ENCODE measurements around the gene CLIC3. TPM values are rescaled to one million over a fixed set of nuclear protein-coding genes. Genes with fewer than 3 reads are reported as not detected.

The CLIC3 gene, protein sequence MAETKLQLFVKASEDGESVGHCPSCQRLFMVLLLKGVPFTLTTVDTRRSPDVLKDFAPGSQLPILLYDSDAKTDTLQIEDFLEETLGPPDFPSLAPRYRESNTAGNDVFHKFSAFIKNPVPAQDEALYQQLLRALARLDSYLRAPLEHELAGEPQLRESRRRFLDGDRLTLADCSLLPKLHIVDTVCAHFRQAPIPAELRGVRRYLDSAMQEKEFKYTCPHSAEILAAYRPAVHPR
- total RNA-seq: under 1 TPM; 0.43 to 0.65 TPM

- Mint-ChIP-seq H3K27ac (no peak within 1 kb of the TSS), H3K9me3 (no peaks in the 10 kb centered on the region), H3K36me3 (ENCODE audit: insufficient read depth in 2 of 2) (no peaks in the 10 kb centered on the region), H3K4me1 (ENCODE audit: low read depth) (peaks cover 53% of the 10 kb centered on the region), H3K4me3 (peak within 1 kb of the TSS; percentile 49 to 52), H3K27me3 (ENCODE audit: low read depth) (peaks cover 10% of the 10 kb centered on the region)
- ATAC-seq (replicated peaks in 1 of 2) (no peak), DNase-seq (peak; percentile 35 to 40)
Observed at GRCh38 chr9:136996361-136997292, at the start of gene CLIC3. CLIC3 (minus strand) TSS chr9:136996568; CDS start chr9:136996543, 25 bp downstream.

GRCh38 chr9:137045294-137046087 is 49.1 kb upstream of the CLIC3 start:
- peaks cover 34% of the 10 kb centered on the region for H3K27me3 Mint-ChIP-seq (ENCODE audit: low read depth)
- H3K36me3 Mint-ChIP-seq (ENCODE audit: insufficient read depth in 2 of 2): no peaks in the 10 kb centered on the region
- ATAC-seq (replicated peaks in 1 of 2) (peak; percentile 29 to 32), DNase-seq (peak; percentile 40 to 41)
- peaks cover 21% of the 10 kb centered on the region for H3K4me1 Mint-ChIP-seq (ENCODE audit: low read depth)
- H3K4me3 Mint-ChIP-seq: peak overlapping the region; percentile 79 to 84
- H3K9me3 Mint-ChIP-seq: no peaks in the 10 kb centered on the region
- no peak overlapping the region for H3K27ac Mint-ChIP-seq

- Mint-ChIP-seq H3K27me3 (ENCODE audit: low read depth) (peaks cover 28% of the 10 kb centered on the region), H3K4me1 (ENCODE audit: low read depth) (peaks cover 21% of the 10 kb centered on the region), H3K36me3 (ENCODE audit: insufficient read depth in 2 of 2) (no peaks in the 10 kb centered on the region), H3K9me3 (no peaks in the 10 kb centered on the region), H3K4me3 (peak overlapping the region; percentile 76 to 84), H3K27ac (no peak overlapping the region)
- no peak for DNase-seq
- ATAC-seq (replicated peaks in 1 of 2): no peak
Observed at GRCh38 chr9:137044502-137045177, 48.3 kb upstream of the CLIC3 start.

- DNase-seq: no peak
- no peak overlapping the region for H3K27ac Mint-ChIP-seq
- peaks cover 23% of the 10 kb centered on the region for H3K27me3 Mint-ChIP-seq (ENCODE audit: low read depth)
- peaks cover 21% of the 10 kb centered on the region for H3K4me1 Mint-ChIP-seq (ENCODE audit: low read depth)
- H3K4me3 Mint-ChIP-seq: peak overlapping the region in 1 of 2 donors; percentile 84
- H3K9me3 Mint-ChIP-seq: no peaks in the 10 kb centered on the region
- no peaks in the 10 kb centered on the region for H3K36me3 Mint-ChIP-seq (ENCODE audit: insufficient read depth in 2 of 2)
- ATAC-seq (replicated peaks in 1 of 2): no peak
Observed at GRCh38 chr9:137044037-137044436, 47.7 kb upstream of the CLIC3 start.

- Mint-ChIP-seq H3K4me3 (no peak overlapping the region), H3K27ac (no peak overlapping the region), H3K27me3 (ENCODE audit: low read depth) (peaks cover 21% of the 10 kb centered on the region), H3K36me3 (ENCODE audit: insufficient read depth in 2 of 2) (peaks cover 0 to 5% of the 10 kb centered on the region in 2 donors), H3K4me1 (ENCODE audit: low read depth) (peaks cover 21% of the 10 kb centered on the region), H3K9me3 (no peaks in the 10 kb centered on the region)
- DNase-seq: no peak
- ATAC-seq (replicated peaks in 1 of 2): no peak
Observed at GRCh38 chr9:137042751-137043727, 46.7 kb upstream of the CLIC3 start.

DNA sequence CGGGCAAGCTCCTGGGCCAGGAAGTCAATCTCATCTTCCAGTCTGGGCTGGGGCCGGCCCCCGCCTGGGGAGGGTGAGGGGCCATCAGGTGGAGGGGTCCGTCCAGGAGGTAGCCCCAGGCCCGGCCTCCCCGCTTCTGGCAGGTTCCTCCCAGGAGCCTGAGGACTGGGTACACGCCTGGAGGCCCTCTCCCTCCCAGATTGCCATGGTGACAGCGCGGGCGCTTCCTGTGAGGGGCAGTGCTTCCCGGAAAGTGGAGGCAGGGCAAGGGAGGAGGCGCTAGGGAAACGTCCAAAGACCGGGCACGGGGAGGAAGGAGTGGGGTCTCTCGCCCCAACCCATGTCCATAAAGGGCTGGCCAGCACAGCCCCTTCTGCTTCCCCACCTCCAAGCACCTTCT is 44.8 kb upstream of the CLIC3 start:
- no peak overlapping the region for H3K4me3 Mint-ChIP-seq
- no peak for DNase-seq

DNA sequence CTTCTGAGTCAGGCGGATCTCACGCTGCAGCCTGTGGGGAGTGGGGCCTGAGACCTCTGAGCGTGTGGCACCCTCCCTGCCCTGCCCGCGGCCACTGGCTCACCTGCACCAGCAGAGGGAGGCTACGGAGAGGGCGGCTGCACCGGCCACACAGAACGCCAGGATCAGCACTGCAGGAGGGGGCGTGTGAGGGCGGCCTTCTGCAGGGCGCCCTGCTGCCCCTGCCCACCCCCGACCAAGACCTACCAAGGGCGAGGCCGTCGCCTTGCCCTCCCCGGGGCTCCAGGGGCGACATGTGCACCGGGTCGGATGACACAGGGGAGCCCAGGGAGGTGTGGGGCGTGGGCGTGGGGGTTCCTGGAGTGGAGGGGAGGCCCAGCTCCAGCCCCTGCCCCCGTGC is 44.2 kb upstream of the CLIC3 start:
- H3K27me3 Mint-ChIP-seq (ENCODE audit: low read depth): peaks cover 8% of the 10 kb centered on the region
- H3K9me3 Mint-ChIP-seq: no peaks in the 10 kb centered on the region
- peaks cover 0 to 5% of the 10 kb centered on the region in 2 donors for H3K36me3 Mint-ChIP-seq (ENCODE audit: insufficient read depth in 2 of 2)
- ATAC-seq (replicated peaks in 1 of 2): no peak
- H3K27ac Mint-ChIP-seq: no peak overlapping the region
- DNase-seq: no peak
- peaks cover 16% of the 10 kb centered on the region for H3K4me1 Mint-ChIP-seq (ENCODE audit: low read depth)
- H3K4me3 Mint-ChIP-seq: no peak overlapping the region

More for the DNA sequence above, 44.8 kb upstream of the CLIC3 start:
- no peak overlapping the region for H3K27ac Mint-ChIP-seq
- H3K4me1 Mint-ChIP-seq (ENCODE audit: low read depth): peaks cover 17% of the 10 kb centered on the region
- no peak for ATAC-seq (replicated peaks in 1 of 2)
- H3K36me3 Mint-ChIP-seq (ENCODE audit: insufficient read depth in 2 of 2): peaks cover 0 to 5% of the 10 kb centered on the region in 2 donors
- no peaks in the 10 kb centered on the region for H3K9me3 Mint-ChIP-seq
- peaks cover 8% of the 10 kb centered on the region for H3K27me3 Mint-ChIP-seq (ENCODE audit: low read depth)

GRCh38 chr9:137039611-137040366 is 43.4 kb upstream of the CLIC3 start:
- H3K4me3 Mint-ChIP-seq: no peak overlapping the region
- ATAC-seq (replicated peaks in 1 of 2): no peak
- no peak overlapping the region for H3K27ac Mint-ChIP-seq
- peaks cover 4% of the 10 kb centered on the region for H3K27me3 Mint-ChIP-seq (ENCODE audit: low read depth)
- peaks cover 0 to 5% of the 10 kb centered on the region in 2 donors for H3K36me3 Mint-ChIP-seq (ENCODE audit: insufficient read depth in 2 of 2)
- no peak for DNase-seq
- peaks cover 20% of the 10 kb centered on the region for H3K4me1 Mint-ChIP-seq (ENCODE audit: low read depth)
- H3K9me3 Mint-ChIP-seq: no peaks in the 10 kb centered on the region

DNA sequence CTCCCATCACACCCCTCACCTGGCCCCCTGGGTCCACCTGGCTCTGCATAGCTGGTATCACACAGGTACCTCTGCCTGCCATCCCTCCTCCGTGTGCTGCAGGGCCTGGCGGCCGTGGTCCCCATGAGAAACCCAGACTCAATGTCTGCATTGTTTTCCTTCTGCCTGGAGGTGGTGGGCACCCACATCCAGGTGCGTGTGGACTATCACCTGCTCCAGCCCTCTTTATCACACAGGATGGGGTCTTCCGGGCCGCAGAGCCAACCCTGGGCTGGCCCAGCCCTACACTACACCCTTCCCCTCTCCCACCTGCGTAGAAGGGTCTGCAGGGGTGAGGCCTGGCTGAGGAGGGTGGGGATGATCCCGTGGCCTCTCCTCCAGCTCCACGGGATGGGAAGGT is 42.5 kb upstream of the CLIC3 start:
- Mint-ChIP-seq H3K4me1 (ENCODE audit: low read depth) (peaks cover 19% of the 10 kb centered on the region), H3K27ac (no peak overlapping the region), H3K9me3 (no peaks in the 10 kb centered on the region), H3K27me3 (ENCODE audit: low read depth) (no peaks in the 10 kb centered on the region), H3K4me3 (no peak overlapping the region), H3K36me3 (ENCODE audit: insufficient read depth in 2 of 2) (peaks cover 0 to 5% of the 10 kb centered on the region in 2 donors)
- ATAC-seq (replicated peaks in 1 of 2) (no peak), DNase-seq (no peak)

- ATAC-seq (replicated peaks in 1 of 2): no peak
- Mint-ChIP-seq H3K27ac (no peak overlapping the region), H3K36me3 (ENCODE audit: insufficient read depth in 2 of 2) (peaks cover 0 to 5% of the 10 kb centered on the region in 2 donors), H3K4me1 (ENCODE audit: low read depth) (peaks cover 28% of the 10 kb centered on the region), H3K4me3 (no peak overlapping the region), H3K27me3 (ENCODE audit: low read depth) (no peaks in the 10 kb centered on the region), H3K9me3 (no peaks in the 10 kb centered on the region)
- no peak for DNase-seq
Observed at GRCh38 chr9:137037483-137037882, 41.1 kb upstream of the CLIC3 start.

DNA sequence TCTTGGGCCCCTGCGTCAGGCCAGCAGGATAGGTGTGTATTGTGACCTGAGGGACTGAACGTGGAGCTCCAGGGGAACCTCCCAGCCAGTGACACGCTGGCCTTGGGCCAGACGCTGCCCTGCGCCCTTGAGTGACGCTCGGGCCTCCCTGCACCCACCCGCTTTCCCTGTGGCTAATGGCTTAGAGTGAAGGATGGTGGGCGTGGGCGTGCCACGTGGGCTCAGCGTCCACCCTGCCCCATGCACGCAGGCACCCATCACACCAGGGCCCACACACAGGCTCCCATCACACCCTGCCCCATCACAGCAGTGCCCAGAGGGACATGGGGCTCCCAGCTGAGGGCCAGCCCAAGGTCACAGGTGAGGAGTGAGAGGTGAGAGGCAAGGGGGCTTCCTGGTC is 40.7 kb upstream of the CLIC3 start:
- no peak overlapping the region for H3K27ac Mint-ChIP-seq
- H3K4me3 Mint-ChIP-seq: no peak overlapping the region
- DNase-seq: no peak

More for the DNA sequence above, 40.7 kb upstream of the CLIC3 start:
- peaks cover 32% of the 10 kb centered on the region for H3K4me1 Mint-ChIP-seq (ENCODE audit: low read depth)
- H3K9me3 Mint-ChIP-seq: no peaks in the 10 kb centered on the region
- H3K27me3 Mint-ChIP-seq (ENCODE audit: low read depth): no peaks in the 10 kb centered on the region
- peaks cover 0 to 5% of the 10 kb centered on the region in 2 donors for H3K36me3 Mint-ChIP-seq (ENCODE audit: insufficient read depth in 2 of 2)
- ATAC-seq (replicated peaks in 1 of 2): no peak

Data from activated T-cell treated with anti-CD3 and anti-CD28 coated beads, Interleukin-2, amount 50 U/mL, for 72 hours (primary cell).